Stomach (tissue), 4 donors: Measurements from ENCODE around the gene USP24.

Source experiments
- POLR2AphosphoS5 ChIP-seq, 3 donors: sonication (generic); formaldehyde crosslinking; IDR thresholded peaks; one replicate each; pipeline ENCODE4 v1.6.1; 2016; ENCODE audit warnings: antibody characterized with exemption in 3 of 3
- TF ChIP-seq, protein P1 (sequence below), 7 experiments: fragments of 450-650 bp in 4 of 7; fragments of 200-600 bp in 3 of 7; sonication (generic) in 3 of 7; IDR thresholded peaks; one replicate each; pipeline ENCODE4 v1.5.1; 2016 to 2019; ENCODE audit warnings: antibody characterized with exemption in 7 of 7, control low read depth in 2 of 7, mild to moderate bottlenecking in 1 of 7

DNA sequence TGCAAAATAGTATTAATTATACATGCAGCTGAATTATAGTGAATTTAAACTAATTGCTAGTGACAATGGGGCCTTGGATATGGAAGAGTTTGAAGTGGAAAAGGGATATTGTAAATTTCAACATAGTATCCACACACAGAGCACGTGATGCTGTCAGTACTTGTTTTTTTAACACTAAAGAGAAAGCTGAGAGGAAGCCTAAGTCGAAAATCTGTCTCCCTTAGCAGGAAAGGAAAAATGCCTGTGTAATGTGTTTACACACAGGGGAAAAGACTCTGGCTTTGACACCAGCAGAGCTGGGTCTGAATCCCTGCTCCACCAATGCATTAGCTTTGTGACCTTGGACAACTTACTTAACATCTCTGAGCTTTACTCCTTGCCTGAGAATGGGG is 133.3 kb downstream of the USP24 start:
- TF ChIP-seq POLR2AphosphoS5 (IDR thresholded peaks at IDR 0.05), result no peak
- TF ChIP-seq, protein P1, sequence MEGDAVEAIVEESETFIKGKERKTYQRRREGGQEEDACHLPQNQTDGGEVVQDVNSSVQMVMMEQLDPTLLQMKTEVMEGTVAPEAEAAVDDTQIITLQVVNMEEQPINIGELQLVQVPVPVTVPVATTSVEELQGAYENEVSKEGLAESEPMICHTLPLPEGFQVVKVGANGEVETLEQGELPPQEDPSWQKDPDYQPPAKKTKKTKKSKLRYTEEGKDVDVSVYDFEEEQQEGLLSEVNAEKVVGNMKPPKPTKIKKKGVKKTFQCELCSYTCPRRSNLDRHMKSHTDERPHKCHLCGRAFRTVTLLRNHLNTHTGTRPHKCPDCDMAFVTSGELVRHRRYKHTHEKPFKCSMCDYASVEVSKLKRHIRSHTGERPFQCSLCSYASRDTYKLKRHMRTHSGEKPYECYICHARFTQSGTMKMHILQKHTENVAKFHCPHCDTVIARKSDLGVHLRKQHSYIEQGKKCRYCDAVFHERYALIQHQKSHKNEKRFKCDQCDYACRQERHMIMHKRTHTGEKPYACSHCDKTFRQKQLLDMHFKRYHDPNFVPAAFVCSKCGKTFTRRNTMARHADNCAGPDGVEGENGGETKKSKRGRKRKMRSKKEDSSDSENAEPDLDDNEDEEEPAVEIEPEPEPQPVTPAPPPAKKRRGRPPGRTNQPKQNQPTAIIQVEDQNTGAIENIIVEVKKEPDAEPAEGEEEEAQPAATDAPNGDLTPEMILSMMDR (IDR thresholded peaks at IDR 0.05), result no peak
